Neural cell (in vitro differentiated cells): ENCODE measurements around the gene NARF. TPM values are rescaled to one million over a fixed set of nuclear protein-coding genes. Genes with fewer than 3 reads are reported as not detected.

Experiments used
- H2AFZ ChIP-seq: fragments of 200-600, 300-800 bp; sonication (generic), shearing (Covaris generic); 2 replicates; pipeline ENCODE4 v1.6.0; 2014; ENCODE audit warnings: low read depth, mild to moderate bottlenecking, antibody characterized with exemption, low read length, moderate library complexity
- H3F3A ChIP-seq: fragments of 200-600 bp; shearing (Covaris generic); 2 replicates; pipeline ENCODE4 v1.6.1; 2016; ENCODE audit warnings: mild to moderate bottlenecking, moderate library complexity, mixed read lengths, antibody characterized with exemption, low read length; ENCODE audit not compliant: insufficient read depth, poor library complexity, severe bottlenecking
- H3K27ac ChIP-seq: fragments of 200-600, 300-800 bp; sonication (generic), shearing (Covaris generic); 2 replicates; pipeline ENCODE4 v1.5.1; 2014; ENCODE audit warnings: mild to moderate bottlenecking, low read length, moderate library complexity
- H3K27me3 ChIP-seq: fragments of 300-800, 200-600 bp; sonication (generic), shearing (Covaris generic); 2 replicates; pipeline ENCODE4 v1.6.0; 2014; ENCODE audit warnings: mild to moderate bottlenecking, low read depth, low read length, moderate library complexity; ENCODE audit not compliant: insufficient read depth
- H3K36me3 ChIP-seq: fragments of 300-800, 200-600 bp; sonication (generic), shearing (Covaris generic); 2 replicates; pipeline ENCODE4 v1.5.1; 2014; ENCODE audit warnings: mild to moderate bottlenecking, antibody characterized with exemption, low read length, moderate library complexity; ENCODE audit not compliant: insufficient read depth
- H3K4me2 ChIP-seq: fragments of 300-800, 200-600 bp; sonication (generic), shearing (Covaris generic); 2 replicates; pipeline ENCODE4 v1.6.0; 2014; ENCODE audit warnings: mild to moderate bottlenecking, low read length
- H3K4me3 ChIP-seq: fragments of 300-800, 200-600 bp; sonication (generic), shearing (Covaris generic); 2 replicates; pipeline ENCODE4 v1.5.1; 2014; ENCODE audit warnings: mild to moderate bottlenecking, low read length, moderate library complexity
- H3K79me2 ChIP-seq: fragments of 200-600 bp; shearing (Covaris generic); replicated peaks from 2 replicates; pipeline ENCODE4 v1.6.0; 2014; ENCODE audit warnings: mild to moderate bottlenecking, low read length, moderate library complexity; ENCODE audit not compliant: insufficient read depth
- H3K9ac ChIP-seq: fragments of 300-800, 200-600 bp; sonication (generic), shearing (Covaris generic); 2 replicates; pipeline ENCODE4 v1.6.1; 2016; ENCODE audit warnings: mild to moderate bottlenecking, low read length, mixed read lengths
- H3K9me2 ChIP-seq: fragments of 200-600 bp; shearing (Covaris generic); 2 replicates; pipeline ENCODE4 v1.6.1; 2016; ENCODE audit warnings: mild to moderate bottlenecking, low read length, mixed read lengths; ENCODE audit not compliant: insufficient read depth
- H3K9me3 ChIP-seq: fragments of 200-600, 300-800 bp; sonication (generic), shearing (Covaris generic); 2 replicates; pipeline ENCODE4 v1.6.1; 2016; ENCODE audit warnings: mild to moderate bottlenecking, mixed run types, low read length, moderate library complexity, mixed read lengths
- H4K20me1 ChIP-seq: fragments of 200-600 bp; shearing (Covaris generic); 2 replicates; pipeline ENCODE4 v1.6.1; 2016; ENCODE audit warnings: mild to moderate bottlenecking, mixed run types; ENCODE audit not compliant: insufficient read depth
- EP300 ChIP-seq: fragments of 450-650 bp; conservative IDR thresholded peaks from 2 replicates; pipeline ENCODE4 v1.6.1; 2014; ENCODE audit warnings: antibody characterized with exemption, mild to moderate bottlenecking, moderate library complexity; ENCODE audit not compliant: poor library complexity, severe bottlenecking
- EZH2 ChIP-seq: fragments of 200-600, 300-800 bp; shearing (Covaris generic), sonication (generic); IDR thresholded peaks from 2 replicates; pipeline ENCODE4 v1.6.1; 2014; ENCODE audit warnings: antibody characterized with exemption, low read length, borderline replicate concordance, mild to moderate bottlenecking; ENCODE audit not compliant: insufficient read depth, poor library complexity, severe bottlenecking
- MXI1 ChIP-seq: fragments of 450-650 bp; conservative IDR thresholded peaks from 2 replicates; pipeline ENCODE4 v1.6.1; 2014; ENCODE audit warnings: antibody characterized with exemption, mild to moderate bottlenecking; ENCODE audit not compliant: poor library complexity, severe bottlenecking
- POLR2AphosphoS5 ChIP-seq: IDR thresholded peaks from 2 replicates; pipeline ENCODE4 v1.6.1; 2012
- RAD21 ChIP-seq: fragments of 450-650 bp; conservative IDR thresholded peaks from 2 replicates; pipeline ENCODE4 v1.6.1; 2014; ENCODE audit warnings: antibody characterized with exemption, mild to moderate bottlenecking, moderate library complexity
- polyA plus RNA-seq: library from polyadenylated mRNA; depleted of rRNA; stranded (reverse); fragments of >200 nt; gene quantifications from 2 replicates; pipeline ENCODE4 v1.2.3, GENCODE V29; 2014
- TF ChIP-seq, protein P1 (sequence below): IDR thresholded peaks from 2 replicates; pipeline ENCODE4 v1.6.1; 2012; ENCODE audit warnings: borderline replicate concordance
- TF ChIP-seq, protein P2 (sequence below): fragments of 450-650 bp; IDR thresholded peaks from 2 replicates; pipeline ENCODE4 v1.5.1; 2014; ENCODE audit warnings: antibody characterized with exemption, mild to moderate bottlenecking, moderate library complexity; ENCODE audit not compliant: poor library complexity, severe bottlenecking

Gene NARF
- polyA plus RNA-seq, 1 donor from 2014 or later = 243 TPM

DNA sequence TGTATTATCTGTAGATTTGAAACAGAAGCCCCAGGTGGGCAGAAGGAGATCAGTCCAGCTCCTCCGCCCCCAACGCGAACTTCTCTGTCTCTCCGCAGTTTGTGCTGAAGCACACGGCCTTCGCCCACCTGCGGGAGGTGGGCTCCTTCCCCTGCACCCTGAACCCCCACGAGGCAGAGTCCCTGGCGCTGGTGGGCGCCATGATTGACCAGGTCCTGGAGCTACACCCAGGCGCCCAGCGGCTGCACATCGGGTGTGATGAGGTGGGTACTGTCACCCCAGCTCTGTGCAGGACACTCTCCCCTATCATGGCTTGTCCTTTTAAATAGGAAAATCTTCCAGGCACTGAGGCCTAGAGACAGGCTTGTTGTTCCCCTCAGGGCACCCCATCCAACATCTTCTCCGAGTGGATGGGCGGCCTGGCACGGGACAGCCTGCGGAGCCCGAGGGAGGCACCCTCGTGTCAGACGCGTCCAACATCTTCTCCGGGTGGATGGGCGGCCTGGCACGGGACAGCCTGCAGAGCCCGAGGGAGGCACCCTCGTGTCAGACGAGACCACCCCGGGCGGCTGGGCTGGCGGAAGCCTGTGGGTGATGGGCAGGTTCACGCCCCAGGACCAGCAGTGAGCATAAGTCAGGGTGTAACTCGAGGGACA lies 24.9 kb upstream of the NARF start:
- Histone ChIP-seq H3K4me3 (no peak overlapping the region), H3K27ac (no peak overlapping the region), H3K9me3 (no peaks in the 10 kb centered on the region), H3K4me2 (no peak overlapping the region), H3K36me3 (no peaks in the 10 kb centered on the region), H2AFZ (no peak overlapping the region), H3F3A (no peaks in the 10 kb centered on the region), H4K20me1 (no peaks in the 10 kb centered on the region), H3K9me2 (no peaks in the 10 kb centered on the region), H3K27me3 (no peaks in the 10 kb centered on the region), H3K9ac (no peak overlapping the region), H3K79me2 (no peaks in the 10 kb centered on the region)
- no peak for TF ChIP-seq EP300
- TF ChIP-seq MXI1 = no peak
- no peak for TF ChIP-seq EZH2
- TF ChIP-seq, protein P1, sequence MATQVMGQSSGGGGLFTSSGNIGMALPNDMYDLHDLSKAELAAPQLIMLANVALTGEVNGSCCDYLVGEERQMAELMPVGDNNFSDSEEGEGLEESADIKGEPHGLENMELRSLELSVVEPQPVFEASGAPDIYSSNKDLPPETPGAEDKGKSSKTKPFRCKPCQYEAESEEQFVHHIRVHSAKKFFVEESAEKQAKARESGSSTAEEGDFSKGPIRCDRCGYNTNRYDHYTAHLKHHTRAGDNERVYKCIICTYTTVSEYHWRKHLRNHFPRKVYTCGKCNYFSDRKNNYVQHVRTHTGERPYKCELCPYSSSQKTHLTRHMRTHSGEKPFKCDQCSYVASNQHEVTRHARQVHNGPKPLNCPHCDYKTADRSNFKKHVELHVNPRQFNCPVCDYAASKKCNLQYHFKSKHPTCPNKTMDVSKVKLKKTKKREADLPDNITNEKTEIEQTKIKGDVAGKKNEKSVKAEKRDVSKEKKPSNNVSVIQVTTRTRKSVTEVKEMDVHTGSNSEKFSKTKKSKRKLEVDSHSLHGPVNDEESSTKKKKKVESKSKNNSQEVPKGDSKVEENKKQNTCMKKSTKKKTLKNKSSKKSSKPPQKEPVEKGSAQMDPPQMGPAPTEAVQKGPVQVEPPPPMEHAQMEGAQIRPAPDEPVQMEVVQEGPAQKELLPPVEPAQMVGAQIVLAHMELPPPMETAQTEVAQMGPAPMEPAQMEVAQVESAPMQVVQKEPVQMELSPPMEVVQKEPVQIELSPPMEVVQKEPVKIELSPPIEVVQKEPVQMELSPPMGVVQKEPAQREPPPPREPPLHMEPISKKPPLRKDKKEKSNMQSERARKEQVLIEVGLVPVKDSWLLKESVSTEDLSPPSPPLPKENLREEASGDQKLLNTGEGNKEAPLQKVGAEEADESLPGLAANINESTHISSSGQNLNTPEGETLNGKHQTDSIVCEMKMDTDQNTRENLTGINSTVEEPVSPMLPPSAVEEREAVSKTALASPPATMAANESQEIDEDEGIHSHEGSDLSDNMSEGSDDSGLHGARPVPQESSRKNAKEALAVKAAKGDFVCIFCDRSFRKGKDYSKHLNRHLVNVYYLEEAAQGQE = no peak
- TF ChIP-seq, protein P2, sequence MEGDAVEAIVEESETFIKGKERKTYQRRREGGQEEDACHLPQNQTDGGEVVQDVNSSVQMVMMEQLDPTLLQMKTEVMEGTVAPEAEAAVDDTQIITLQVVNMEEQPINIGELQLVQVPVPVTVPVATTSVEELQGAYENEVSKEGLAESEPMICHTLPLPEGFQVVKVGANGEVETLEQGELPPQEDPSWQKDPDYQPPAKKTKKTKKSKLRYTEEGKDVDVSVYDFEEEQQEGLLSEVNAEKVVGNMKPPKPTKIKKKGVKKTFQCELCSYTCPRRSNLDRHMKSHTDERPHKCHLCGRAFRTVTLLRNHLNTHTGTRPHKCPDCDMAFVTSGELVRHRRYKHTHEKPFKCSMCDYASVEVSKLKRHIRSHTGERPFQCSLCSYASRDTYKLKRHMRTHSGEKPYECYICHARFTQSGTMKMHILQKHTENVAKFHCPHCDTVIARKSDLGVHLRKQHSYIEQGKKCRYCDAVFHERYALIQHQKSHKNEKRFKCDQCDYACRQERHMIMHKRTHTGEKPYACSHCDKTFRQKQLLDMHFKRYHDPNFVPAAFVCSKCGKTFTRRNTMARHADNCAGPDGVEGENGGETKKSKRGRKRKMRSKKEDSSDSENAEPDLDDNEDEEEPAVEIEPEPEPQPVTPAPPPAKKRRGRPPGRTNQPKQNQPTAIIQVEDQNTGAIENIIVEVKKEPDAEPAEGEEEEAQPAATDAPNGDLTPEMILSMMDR = no peak

DNA sequence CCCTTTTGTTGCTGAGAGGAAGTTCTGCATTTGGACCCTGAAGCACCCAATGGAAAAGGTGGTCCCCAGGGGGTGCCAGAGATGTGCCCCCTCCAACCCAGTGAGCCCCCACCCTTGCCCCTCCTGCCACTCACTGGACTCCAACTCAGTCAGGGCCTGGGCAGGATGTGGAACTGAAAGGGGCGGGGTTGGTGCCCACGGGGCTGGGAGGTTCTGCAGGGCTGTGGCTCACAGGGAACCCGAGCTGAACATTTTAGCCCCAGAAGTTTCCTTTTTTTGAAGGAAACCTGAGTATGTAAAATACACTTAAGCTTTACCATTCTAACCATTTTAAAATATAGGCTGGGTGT lies 24.4 kb upstream of the NARF start:
- no peaks in the 10 kb centered on the region for H3F3A ChIP-seq
- TF ChIP-seq, protein P1 = no peak
- TF ChIP-seq POLR2AphosphoS5 (no peak), RAD21 (no peak), EP300 (no peak)
- H3K4me2 ChIP-seq = no peak overlapping the region
- H3K9me2 ChIP-seq = no peaks in the 10 kb centered on the region
- H2AFZ ChIP-seq = no peak overlapping the region
- H3K79me2 ChIP-seq = no peaks in the 10 kb centered on the region
- no peaks in the 10 kb centered on the region for H4K20me1 ChIP-seq
- H3K27me3 ChIP-seq = no peaks in the 10 kb centered on the region
- H3K4me3 ChIP-seq = no peak overlapping the region
- H3K9ac ChIP-seq = no peak overlapping the region
- no peaks in the 10 kb centered on the region for H3K36me3 ChIP-seq
- no peak overlapping the region for H3K27ac ChIP-seq
- no peaks in the 10 kb centered on the region for H3K9me3 ChIP-seq
